Measurements from ENCODE around the gene LCN1.

Gene LCN1

DNA sequence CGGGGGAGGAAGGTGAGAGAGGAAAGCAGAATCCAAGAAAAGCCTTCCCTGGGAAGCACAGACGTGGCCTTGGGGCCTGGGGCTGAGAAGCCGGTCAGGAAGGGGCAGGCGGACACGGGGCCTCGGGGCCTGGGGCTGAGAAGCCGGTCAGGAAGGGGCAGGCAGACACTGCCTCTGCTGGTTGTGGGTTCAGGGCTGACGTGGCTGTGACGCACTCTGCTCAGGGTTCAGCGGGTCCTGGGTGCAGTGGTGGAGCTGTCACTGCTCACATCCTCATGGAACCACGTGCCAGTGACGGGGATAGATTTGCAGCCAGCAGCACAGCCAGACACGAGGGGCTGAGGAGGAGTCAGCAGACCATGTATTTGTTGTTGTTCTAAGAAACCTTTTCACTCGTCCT lies 53.1 kb downstream of the LCN1 start:
- no peak for DNase-seq

DNA sequence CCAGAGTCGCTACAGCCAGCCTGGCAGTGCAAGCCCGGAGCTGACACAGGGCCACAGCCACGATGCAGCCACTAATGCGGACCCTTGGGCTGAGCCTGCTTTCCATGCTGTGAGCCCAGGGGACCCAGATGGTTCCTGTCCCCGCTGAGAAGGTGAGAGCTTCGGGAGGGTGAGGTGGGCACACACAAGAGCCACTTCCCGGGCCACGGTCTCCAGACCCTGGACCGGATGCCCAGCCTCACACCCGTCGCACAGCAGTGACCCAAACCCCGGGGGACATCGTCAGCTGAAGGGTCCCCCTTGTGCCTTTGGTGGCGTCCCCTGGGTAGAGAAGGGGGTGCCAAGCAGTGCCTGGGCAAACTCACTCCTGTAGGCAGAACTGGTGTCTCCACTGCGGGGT lies 53.7 kb downstream of the LCN1 start:
- no peak for DNase-seq

All from NCI-H2171 treated with DMSO at 0.1 percent for 48 hours (cell line).